HepG2 (cell line): ENCODE data around the gene IGIP. TPM values are rescaled to one million over a fixed set of nuclear protein-coding genes. Genes with fewer than 3 reads are reported as not detected.

Source experiments
- NONO ChIP-seq, 2 experiments: fragments of 450-650 bp in 1 of 2; sonication (generic) in 1 of 2; formaldehyde crosslinking in 1 of 2; IDR thresholded peaks in 1 of 2; conservative IDR thresholded peaks in 1 of 2; 2 replicates each; pipeline versions ENCODE4 v1.6.1 to v1.8.0; 2017 to 2022; ENCODE audit warnings: mild to moderate bottlenecking in 1 of 2, missing genetic modification reagents in 1 of 2, moderate library complexity in 1 of 2
- PCBP1 ChIP-seq: fragments of 200-400 bp; formaldehyde crosslinking; IDR thresholded peaks from 2 replicates; pipeline ENCODE4 v1.6.1; 2017; ENCODE audit warnings: mild to moderate bottlenecking, low read depth, low read length, borderline replicate concordance
- POLR2AphosphoS2 ChIP-seq: IDR thresholded peaks from 2 replicates; pipeline ENCODE4 v1.6.1; 2011; ENCODE audit warnings: low read depth, low read length, improper control_type of control experiment
- RAD21 ChIP-seq: fragments of 450-650 bp; formaldehyde crosslinking; IDR thresholded peaks from 2 replicates; pipeline ENCODE4 v1.5.0; 2020; ENCODE audit warnings: mild to moderate bottlenecking
- TBX3 ChIP-seq: fragments of 450-650 bp; IDR thresholded peaks from 2 replicates; pipeline ENCODE4 v1.6.1; 2017; ENCODE audit warnings: antibody characterized with exemption, mild to moderate bottlenecking, inconsistent platforms, borderline replicate concordance
- ZNF788 ChIP-seq: sonication (generic); formaldehyde crosslinking; IDR thresholded peaks from 2 replicates; pipeline ENCODE4 v1.5.0; 2020; ENCODE audit warnings: mild to moderate bottlenecking, missing genetic modification reagents, borderline replicate concordance
- polyA plus RNA-seq, 8 experiments: library from polyadenylated mRNA; depleted of rRNA in 3 of 8; stranded (reverse) in 7 of 8; unstranded in 1 of 8; fragments of >200 nt; fragmentation: Illumina TruSeq in 4 of 8; extraction: Trizol in 4 of 8; gene quantifications; 2 replicates each; pipeline versions ENCODE4 v1.2.1 to v1.2.3, GENCODE V29; 2011 to 2016; ENCODE audit warnings: low read depth in 4 of 8, missing spikeins in 1 of 8, mixed read lengths in 1 of 8; ENCODE audit not compliant: insufficient read depth in 1 of 8
- total RNA-seq, 5 experiments: library from RNA; depleted of rRNA; stranded (reverse); fragments of >200 nt; fragmentation: Illumina TruSeq; extraction: Trizol; gene quantifications; 2 replicates each; pipeline ENCODE4 v1.2.3, GENCODE V29; 2016; ENCODE audit warnings: low read depth in 1 of 5
- TF ChIP-seq, protein P1 (sequence below): sonication (generic); formaldehyde crosslinking; IDR thresholded peaks from 2 replicates; pipeline ENCODE4 v1.5.0; 2020; ENCODE audit warnings: missing genetic modification reagents
- TF ChIP-seq, protein P2 (sequence below): sonication (generic); formaldehyde crosslinking; IDR thresholded peaks from 2 replicates; pipeline ENCODE4 v1.5.1; 2020; ENCODE audit warnings: missing genetic modification reagents, mild to moderate bottlenecking, borderline replicate concordance
- TF ChIP-seq, protein P3 (sequence below): sonication (generic); formaldehyde crosslinking; IDR thresholded peaks from one replicate; pipeline ENCODE4 v1.5.1; 2020; ENCODE audit warnings: mild to moderate bottlenecking, missing genetic modification reagents; ENCODE audit errors: not compliant biosample characterization
- TF ChIP-seq, protein P4 (sequence below): sonication (generic); formaldehyde crosslinking; IDR thresholded peaks from 2 replicates; pipeline ENCODE4 v1.8.1; 2023; ENCODE audit warnings: mild to moderate bottlenecking, missing genetic modification reagents
- TF ChIP-seq, protein P5 (sequence below): sonication (generic); formaldehyde crosslinking; IDR thresholded peaks from 2 replicates; pipeline ENCODE4 v1.4.0; 2020; ENCODE audit warnings: missing genetic modification reagents
- TF ChIP-seq, protein P6 (sequence below): sonication (generic); formaldehyde crosslinking; IDR thresholded peaks from 2 replicates; pipeline ENCODE4 v1.8.0; 2022; ENCODE audit warnings: mild to moderate bottlenecking, missing genetic modification reagents, moderate library complexity

The IGIP gene
- total and polyA plus RNA-seq, 2 of the 13 experiments (the other 11 are each of a cell fraction or from before 2014, with no cell fraction given), result 1.7 to 2.1 TPM

DNA sequence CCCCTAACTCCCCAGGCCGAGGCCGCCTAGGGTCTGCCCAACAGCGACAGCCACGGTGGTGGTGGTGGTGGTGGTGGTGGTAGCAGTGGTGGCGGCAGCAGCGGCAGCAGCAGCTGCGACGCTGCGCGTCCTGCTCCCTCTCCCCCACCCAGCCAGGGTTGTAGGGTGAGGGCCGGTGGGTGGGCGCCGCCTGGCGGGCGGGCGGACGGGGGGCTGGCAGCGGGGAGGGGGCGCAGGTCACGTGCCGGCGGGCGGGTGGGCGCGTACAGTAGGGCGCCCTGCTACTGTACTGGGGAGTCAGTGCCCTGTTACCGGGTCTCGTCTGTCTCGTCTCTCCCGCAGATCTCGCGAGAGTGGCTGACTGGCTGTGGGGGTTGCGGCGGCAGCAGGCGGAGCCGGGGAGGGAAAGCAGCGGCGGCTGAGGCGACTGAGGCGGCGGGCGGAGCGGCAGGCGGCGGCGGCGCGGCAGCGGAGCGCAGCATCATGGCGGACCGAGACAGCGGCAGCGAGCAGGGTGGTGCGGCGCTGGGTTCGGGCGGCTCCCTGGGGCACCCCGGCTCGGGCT lies 12.0 kb upstream of the IGIP start, which contains the start of gene PURA (continued):
- no peak for TF ChIP-seq TBX3
- TF ChIP-seq, protein P1, sequence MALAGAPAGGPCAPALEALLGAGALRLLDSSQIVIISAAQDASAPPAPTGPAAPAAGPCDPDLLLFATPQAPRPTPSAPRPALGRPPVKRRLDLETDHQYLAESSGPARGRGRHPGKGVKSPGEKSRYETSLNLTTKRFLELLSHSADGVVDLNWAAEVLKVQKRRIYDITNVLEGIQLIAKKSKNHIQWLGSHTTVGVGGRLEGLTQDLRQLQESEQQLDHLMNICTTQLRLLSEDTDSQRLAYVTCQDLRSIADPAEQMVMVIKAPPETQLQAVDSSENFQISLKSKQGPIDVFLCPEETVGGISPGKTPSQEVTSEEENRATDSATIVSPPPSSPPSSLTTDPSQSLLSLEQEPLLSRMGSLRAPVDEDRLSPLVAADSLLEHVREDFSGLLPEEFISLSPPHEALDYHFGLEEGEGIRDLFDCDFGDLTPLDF, result no peak
- TF ChIP-seq, protein P2, sequence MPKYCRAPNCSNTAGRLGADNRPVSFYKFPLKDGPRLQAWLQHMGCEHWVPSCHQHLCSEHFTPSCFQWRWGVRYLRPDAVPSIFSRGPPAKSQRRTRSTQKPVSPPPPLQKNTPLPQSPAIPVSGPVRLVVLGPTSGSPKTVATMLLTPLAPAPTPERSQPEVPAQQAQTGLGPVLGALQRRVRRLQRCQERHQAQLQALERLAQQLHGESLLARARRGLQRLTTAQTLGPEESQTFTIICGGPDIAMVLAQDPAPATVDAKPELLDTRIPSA (CRISPR knock-in tag), result no peak
- peak; percentile 55; the same call in 1 of the 2 replicates for TF ChIP-seq ZNF788 (CRISPR knock-in tag)
- TF ChIP-seq PCBP1, result no peak
- TF ChIP-seq, protein P3, sequence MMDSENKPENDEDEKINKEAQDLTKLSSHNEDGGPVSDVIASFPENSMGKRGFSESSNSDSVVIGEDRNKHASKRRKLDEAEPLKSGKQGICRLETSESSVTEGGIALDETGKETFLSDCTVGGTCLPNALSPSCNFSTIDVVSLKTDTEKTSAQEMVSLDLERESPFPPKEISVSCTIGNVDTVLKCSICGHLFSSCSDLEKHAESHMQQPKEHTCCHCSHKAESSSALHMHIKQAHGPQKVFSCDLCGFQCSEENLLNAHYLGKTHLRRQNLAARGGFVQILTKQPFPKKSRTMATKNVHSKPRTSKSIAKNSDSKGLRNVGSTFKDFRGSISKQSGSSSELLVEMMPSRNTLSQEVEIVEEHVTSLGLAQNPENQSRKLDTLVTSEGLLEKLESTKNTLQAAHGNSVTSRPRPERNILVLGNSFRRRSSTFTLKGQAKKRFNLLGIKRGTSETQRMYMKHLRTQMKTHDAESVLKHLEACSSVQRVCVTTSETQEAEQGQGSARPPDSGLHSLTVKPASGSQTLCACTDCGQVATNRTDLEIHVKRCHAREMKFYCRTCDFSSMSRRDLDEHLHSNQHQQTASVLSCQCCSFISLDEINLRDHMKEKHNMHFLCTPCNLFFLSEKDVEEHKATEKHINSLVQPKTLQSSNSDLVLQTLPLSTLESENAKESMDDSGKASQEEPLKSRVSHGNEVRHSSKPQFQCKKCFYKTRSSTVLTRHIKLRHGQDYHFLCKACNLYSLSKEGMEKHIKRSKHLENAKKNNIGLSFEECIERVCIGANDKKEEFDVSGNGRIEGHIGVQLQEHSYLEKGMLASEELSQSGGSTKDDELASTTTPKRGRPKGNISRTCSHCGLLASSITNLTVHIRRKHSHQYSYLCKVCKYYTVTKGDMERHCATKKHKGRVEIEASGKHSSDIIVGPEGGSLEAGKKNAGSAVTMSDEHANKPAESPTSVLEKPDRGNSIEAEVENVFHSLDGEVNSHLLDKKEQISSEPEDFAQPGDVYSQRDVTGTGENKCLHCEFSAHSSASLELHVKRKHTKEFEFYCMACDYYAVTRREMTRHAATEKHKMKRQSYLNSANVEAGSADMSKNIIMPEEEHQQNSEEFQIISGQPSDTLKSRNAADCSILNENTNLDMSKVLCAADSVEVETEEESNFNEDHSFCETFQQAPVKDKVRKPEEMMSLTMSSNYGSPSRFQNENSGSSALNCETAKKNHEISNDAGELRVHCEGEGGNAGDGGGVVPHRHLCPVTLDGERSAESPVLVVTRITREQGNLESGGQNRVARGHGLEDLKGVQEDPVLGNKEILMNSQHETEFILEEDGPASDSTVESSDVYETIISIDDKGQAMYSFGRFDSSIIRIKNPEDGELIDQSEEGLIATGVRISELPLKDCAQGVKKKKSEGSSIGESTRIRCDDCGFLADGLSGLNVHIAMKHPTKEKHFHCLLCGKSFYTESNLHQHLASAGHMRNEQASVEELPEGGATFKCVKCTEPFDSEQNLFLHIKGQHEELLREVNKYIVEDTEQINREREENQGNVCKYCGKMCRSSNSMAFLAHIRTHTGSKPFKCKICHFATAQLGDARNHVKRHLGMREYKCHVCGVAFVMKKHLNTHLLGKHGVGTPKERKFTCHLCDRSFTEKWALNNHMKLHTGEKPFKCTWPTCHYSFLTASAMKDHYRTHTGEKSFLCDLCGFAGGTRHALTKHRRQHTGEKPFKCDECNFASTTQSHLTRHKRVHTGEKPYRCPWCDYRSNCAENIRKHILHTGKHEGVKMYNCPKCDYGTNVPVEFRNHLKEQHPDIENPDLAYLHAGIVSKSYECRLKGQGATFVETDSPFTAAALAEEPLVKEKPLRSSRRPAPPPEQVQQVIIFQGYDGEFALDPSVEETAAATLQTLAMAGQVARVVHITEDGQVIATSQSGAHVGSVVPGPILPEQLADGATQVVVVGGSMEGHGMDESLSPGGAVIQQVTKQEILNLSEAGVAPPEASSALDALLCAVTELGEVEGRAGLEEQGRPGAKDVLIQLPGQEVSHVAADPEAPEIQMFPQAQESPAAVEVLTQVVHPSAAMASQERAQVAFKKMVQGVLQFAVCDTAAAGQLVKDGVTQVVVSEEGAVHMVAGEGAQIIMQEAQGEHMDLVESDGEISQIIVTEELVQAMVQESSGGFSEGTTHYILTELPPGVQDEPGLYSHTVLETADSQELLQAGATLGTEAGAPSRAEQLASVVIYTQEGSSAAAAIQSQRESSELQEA (CRISPR knock-in tag), result no peak
- TF ChIP-seq, protein P4, sequence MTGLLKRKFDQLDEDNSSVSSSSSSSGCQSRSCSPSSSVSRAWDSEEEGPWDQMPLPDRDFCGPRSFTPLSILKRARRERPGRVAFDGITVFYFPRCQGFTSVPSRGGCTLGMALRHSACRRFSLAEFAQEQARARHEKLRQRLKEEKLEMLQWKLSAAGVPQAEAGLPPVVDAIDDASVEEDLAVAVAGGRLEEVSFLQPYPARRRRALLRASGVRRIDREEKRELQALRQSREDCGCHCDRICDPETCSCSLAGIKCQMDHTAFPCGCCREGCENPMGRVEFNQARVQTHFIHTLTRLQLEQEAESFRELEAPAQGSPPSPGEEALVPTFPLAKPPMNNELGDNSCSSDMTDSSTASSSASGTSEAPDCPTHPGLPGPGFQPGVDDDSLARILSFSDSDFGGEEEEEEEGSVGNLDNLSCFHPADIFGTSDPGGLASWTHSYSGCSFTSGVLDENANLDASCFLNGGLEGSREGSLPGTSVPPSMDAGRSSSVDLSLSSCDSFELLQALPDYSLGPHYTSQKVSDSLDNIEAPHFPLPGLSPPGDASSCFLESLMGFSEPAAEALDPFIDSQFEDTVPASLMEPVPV (CRISPR knock-in tag), result no peak
- no peak for TF ChIP-seq RAD21 (CRISPR knock-in tag)
- TF ChIP-seq, protein P5, sequence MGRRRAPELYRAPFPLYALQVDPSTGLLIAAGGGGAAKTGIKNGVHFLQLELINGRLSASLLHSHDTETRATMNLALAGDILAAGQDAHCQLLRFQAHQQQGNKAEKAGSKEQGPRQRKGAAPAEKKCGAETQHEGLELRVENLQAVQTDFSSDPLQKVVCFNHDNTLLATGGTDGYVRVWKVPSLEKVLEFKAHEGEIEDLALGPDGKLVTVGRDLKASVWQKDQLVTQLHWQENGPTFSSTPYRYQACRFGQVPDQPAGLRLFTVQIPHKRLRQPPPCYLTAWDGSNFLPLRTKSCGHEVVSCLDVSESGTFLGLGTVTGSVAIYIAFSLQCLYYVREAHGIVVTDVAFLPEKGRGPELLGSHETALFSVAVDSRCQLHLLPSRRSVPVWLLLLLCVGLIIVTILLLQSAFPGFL (CRISPR knock-in tag), result no peak
- TF ChIP-seq POLR2AphosphoS2, result no peak
- TF ChIP-seq, protein P6, sequence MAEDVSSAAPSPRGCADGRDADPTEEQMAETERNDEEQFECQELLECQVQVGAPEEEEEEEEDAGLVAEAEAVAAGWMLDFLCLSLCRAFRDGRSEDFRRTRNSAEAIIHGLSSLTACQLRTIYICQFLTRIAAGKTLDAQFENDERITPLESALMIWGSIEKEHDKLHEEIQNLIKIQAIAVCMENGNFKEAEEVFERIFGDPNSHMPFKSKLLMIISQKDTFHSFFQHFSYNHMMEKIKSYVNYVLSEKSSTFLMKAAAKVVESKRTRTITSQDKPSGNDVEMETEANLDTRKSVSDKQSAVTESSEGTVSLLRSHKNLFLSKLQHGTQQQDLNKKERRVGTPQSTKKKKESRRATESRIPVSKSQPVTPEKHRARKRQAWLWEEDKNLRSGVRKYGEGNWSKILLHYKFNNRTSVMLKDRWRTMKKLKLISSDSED, result no peak
- no peak for TF ChIP-seq NONO (IDR thresholded peaks at IDR 0.05)
- peak; percentile 73; the same call in 1 of the 2 replicates for TF ChIP-seq NONO (CRISPR knock-in tag; conservative IDR thresholded peaks at IDR 0.05)
